HL-60 (cell line): Measurements from ENCODE around the gene GRIA3.

ENCODE experiments used
- DNase-seq, 2 experiments: peaks; one replicate each; pipeline ENCODE4 v3.0.0-alpha.2; 2010 to 2020; ENCODE audit warnings: low read depth in 1 of 2, low spot score in 1 of 2
- H3K27ac ChIP-seq: fragments of 250-450 bp; sonication (Bioruptor Pico); replicated peaks from 2 replicates; pipeline ENCODE4 v1.5.1; 2020; ENCODE audit warnings: mild to moderate bottlenecking, moderate library complexity
- H3K27me3 ChIP-seq: fragments of 250-450 bp; sonication (Bioruptor Pico); 2 replicates; pipeline ENCODE4 v1.5.1; 2021; ENCODE audit warnings: mild to moderate bottlenecking, moderate library complexity; ENCODE audit not compliant: insufficient read depth, poor library complexity, severe bottlenecking
- H3K4me3 ChIP-seq: replicated peaks from 2 replicates; pipeline ENCODE4 v1.5.1; 2011; ENCODE audit warnings: mild to moderate bottlenecking, control low read depth, low read length; ENCODE audit not compliant: insufficient read depth
- GABPA ChIP-seq: IDR thresholded peaks from 2 replicates; pipeline ENCODE4 v1.6.1; 2012; ENCODE audit warnings: low read depth
- POLR2AphosphoS5 ChIP-seq: IDR thresholded peaks from 2 replicates; pipeline ENCODE4 v1.6.1; 2012; ENCODE audit warnings: low read depth
- SPI1 ChIP-seq: IDR thresholded peaks from 2 replicates; pipeline ENCODE4 v1.6.1; 2012; ENCODE audit warnings: low read depth, mild to moderate bottlenecking, borderline replicate concordance
- TF ChIP-seq, protein P1 (sequence below): IDR thresholded peaks from 2 replicates; pipeline ENCODE4 v1.6.1; 2012; ENCODE audit warnings: low read depth; ENCODE audit not compliant: insufficient replicate concordance
- TF ChIP-seq, protein P2 (sequence below): IDR thresholded peaks from one replicate; pipeline ENCODE4 v1.5.1; 2011; ENCODE audit warnings: low read length, control low read depth, inconsistent platforms; ENCODE audit not compliant: insufficient read depth

GRIA3 gene

GRCh38 chrX:123210252-123210651 is 26.2 kb downstream of the GRIA3 start:
- no peaks in the 10 kb centered on the region for H3K27me3 ChIP-seq
- H3K27ac ChIP-seq: no peak overlapping the region
- no peak overlapping the region for H3K4me3 ChIP-seq
- no peak for DNase-seq
- TF ChIP-seq SPI1 (no peak), GABPA (no peak), POLR2AphosphoS5 (no peak)
- TF ChIP-seq, protein P1, sequence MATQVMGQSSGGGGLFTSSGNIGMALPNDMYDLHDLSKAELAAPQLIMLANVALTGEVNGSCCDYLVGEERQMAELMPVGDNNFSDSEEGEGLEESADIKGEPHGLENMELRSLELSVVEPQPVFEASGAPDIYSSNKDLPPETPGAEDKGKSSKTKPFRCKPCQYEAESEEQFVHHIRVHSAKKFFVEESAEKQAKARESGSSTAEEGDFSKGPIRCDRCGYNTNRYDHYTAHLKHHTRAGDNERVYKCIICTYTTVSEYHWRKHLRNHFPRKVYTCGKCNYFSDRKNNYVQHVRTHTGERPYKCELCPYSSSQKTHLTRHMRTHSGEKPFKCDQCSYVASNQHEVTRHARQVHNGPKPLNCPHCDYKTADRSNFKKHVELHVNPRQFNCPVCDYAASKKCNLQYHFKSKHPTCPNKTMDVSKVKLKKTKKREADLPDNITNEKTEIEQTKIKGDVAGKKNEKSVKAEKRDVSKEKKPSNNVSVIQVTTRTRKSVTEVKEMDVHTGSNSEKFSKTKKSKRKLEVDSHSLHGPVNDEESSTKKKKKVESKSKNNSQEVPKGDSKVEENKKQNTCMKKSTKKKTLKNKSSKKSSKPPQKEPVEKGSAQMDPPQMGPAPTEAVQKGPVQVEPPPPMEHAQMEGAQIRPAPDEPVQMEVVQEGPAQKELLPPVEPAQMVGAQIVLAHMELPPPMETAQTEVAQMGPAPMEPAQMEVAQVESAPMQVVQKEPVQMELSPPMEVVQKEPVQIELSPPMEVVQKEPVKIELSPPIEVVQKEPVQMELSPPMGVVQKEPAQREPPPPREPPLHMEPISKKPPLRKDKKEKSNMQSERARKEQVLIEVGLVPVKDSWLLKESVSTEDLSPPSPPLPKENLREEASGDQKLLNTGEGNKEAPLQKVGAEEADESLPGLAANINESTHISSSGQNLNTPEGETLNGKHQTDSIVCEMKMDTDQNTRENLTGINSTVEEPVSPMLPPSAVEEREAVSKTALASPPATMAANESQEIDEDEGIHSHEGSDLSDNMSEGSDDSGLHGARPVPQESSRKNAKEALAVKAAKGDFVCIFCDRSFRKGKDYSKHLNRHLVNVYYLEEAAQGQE: no peak
- TF ChIP-seq, protein P2, sequence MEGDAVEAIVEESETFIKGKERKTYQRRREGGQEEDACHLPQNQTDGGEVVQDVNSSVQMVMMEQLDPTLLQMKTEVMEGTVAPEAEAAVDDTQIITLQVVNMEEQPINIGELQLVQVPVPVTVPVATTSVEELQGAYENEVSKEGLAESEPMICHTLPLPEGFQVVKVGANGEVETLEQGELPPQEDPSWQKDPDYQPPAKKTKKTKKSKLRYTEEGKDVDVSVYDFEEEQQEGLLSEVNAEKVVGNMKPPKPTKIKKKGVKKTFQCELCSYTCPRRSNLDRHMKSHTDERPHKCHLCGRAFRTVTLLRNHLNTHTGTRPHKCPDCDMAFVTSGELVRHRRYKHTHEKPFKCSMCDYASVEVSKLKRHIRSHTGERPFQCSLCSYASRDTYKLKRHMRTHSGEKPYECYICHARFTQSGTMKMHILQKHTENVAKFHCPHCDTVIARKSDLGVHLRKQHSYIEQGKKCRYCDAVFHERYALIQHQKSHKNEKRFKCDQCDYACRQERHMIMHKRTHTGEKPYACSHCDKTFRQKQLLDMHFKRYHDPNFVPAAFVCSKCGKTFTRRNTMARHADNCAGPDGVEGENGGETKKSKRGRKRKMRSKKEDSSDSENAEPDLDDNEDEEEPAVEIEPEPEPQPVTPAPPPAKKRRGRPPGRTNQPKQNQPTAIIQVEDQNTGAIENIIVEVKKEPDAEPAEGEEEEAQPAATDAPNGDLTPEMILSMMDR: no peak

GRCh38 chrX:123215397-123216089 is 31.5 kb downstream of the GRIA3 start:
- no peak for DNase-seq
- Histone ChIP-seq H3K27ac (no peak overlapping the region), H3K27me3 (no peaks in the 10 kb centered on the region)

GRCh38 chrX:123217077-123217476 is 33.0 kb downstream of the GRIA3 start:
- Histone ChIP-seq H3K27me3 (no peaks in the 10 kb centered on the region), H3K4me3 (no peak overlapping the region), H3K27ac (no peak overlapping the region)
- no peak for DNase-seq
- TF ChIP-seq, protein P2: no peak
- TF ChIP-seq, protein P1: no peak
- TF ChIP-seq GABPA: no peak
- no peak for TF ChIP-seq POLR2AphosphoS5
- TF ChIP-seq SPI1: no peak

More at GRCh38 chrX:123215397-123216089, 31.5 kb downstream of the GRIA3 start:
- TF ChIP-seq, protein P1: no peak
- TF ChIP-seq SPI1: no peak
- TF ChIP-seq, protein P2: no peak
- no peak for TF ChIP-seq POLR2AphosphoS5
- no peak for TF ChIP-seq GABPA
- no peak overlapping the region for H3K4me3 ChIP-seq
